ENCODE measurements around the gene MEIS2.

The MEIS2 gene

DNA sequence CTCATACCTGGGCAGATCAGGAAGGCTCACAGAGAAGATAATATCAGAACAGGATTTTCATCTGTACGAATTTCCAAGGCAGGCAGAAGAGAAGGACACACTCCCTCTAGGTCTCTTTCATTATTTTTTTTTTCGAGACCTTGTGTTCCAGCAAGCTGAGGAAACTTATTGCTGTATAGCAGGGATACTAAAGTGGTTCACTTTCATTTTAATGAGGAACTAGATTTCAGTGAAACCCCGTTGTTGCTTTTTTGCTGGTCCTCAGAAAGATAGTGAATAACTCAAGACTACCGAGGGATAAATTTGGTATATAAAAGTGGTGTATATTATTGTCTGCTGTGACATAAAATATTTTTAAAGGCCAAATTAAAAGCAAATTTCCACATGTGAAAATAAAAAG, 24.6 kb downstream of the MEIS2 start:
- DNase-seq (ENCODE audit: low read depth): no peak

DNA sequence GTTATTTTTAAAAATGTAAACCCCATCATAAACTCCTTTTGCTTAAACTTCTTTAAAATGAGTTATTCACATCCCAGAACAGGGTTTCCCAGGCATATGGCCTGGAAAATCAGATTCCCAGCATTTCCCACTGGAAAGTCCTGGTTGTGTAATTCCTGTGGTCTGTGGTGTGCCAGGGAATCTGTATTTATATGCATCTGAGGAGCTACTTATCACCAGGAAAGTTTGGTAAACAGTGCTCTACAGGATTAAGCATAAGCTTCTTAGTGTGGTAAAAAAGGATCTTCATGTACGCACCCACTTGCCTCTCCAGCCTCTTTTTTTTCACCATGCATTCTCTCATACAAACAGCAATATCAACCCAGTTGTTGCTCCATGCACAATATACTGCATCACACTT, 28.2 kb downstream of the MEIS2 start:
- no peak for DNase-seq (ENCODE audit: low read depth)

DNA sequence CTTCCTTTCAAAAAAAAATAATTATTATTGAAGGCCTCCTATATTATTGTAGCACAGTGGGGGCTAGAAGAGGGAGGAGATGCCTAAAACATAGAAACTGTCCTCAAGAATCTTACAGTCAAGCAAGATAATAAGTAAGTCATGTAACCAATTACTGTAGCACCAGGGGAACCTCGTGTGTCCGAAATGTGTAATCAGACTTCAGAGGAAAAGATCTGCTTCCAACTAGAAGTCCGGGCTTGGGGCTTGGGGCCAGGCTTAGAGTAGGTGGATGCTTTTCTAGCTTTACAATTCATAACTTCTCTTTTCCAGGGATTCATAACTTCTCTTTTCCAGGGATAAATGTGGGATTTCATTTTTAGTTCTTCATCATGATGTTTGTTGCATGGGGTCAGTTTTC, 29.2 kb downstream of the MEIS2 start:
- DNase-seq (ENCODE audit: low read depth): no peak

DNA sequence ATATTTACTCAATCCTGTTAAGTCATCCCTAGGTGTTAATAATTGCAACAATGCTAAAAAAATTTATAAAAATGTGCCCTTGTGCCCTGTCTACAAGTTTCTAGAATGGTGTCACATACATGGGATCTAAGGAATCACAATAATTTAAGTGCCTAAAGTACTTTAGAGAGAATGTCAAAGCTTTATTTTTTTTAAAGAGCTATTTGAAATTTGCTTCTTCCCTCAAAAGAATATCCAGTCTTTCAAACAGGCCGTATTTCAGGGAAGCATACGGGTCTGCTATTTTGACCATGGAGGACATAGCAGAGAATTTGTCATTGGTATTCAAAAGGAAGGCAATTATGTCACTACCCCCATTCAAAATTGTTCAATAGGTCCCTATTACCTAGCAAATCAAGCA, 29.7 kb downstream of the MEIS2 start:
- no peak for DNase-seq (ENCODE audit: low read depth)

DNA sequence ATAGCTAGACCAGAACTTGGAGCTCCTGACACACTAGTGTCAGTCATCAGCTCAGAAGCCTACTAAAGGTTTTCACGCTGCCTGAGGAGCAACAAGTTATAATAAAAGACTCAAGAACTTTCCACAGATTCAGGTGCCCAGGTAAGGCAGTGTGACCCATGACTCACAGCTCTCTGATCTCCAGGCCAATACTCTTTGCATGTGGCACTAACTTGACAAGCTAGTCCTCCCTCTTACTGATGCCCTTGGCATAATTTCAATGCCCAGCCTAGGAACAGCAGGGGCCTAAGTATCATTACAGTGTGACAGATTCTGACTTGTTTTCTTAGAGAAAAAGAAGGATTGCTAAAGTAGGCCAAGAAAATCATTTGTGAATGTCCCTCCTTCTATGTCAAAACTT, 38.4 kb downstream of the MEIS2 start:
- DNase-seq (ENCODE audit: low read depth): no peak

DNA sequence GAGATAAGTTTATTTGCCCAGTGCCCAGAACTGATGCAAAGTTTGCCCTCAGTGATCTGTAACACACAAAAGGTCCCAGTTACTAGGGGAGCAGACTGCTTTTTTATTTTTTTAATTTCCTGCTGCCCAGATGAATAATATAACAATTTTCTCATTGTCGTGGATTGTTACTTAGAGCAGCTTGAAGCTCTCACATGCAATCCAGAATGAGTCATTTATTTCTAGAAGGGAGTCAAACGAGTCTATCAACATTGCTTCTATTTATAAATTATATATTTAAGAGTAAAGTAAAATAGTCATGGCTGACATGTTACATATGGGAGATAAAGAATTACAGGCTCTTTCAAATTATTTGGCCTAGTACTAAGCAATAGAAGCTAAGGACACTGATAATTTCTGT, 41.3 kb downstream of the MEIS2 start:
- no peak for DNase-seq (ENCODE audit: low read depth)

DNA sequence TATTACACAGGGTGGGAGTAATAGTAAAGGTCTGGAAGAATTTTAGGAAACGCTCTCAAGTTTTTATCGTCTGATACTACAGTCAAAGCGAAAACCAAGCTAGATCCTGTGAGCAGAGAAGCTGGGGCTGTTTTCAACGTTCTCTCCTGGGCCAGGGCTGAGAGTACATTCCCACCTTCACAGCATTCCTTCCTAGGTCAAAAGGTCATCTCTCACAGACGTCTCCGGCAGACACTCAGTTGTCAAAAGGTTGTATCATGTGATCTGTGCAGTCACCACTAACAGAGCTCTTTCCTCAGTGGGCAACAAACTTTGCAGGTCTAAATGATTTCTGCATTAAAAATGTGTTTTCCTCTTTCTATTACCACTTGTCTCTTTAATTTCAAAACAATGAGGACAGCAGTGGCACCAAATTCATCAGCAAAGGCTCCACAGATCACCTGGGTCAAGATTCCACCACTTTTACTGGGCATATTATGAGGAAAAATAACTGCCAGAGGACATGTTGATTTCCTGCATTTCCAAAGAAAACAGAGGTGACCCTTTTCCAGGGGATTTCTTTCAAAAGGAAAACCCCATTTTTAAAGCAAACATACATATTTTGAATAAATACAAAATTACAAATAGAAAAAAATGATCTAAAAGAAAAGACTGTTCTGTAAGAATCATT, 41.9 kb downstream of the MEIS2 start:
- DNase-seq (ENCODE audit: low read depth): no peak

DNA sequence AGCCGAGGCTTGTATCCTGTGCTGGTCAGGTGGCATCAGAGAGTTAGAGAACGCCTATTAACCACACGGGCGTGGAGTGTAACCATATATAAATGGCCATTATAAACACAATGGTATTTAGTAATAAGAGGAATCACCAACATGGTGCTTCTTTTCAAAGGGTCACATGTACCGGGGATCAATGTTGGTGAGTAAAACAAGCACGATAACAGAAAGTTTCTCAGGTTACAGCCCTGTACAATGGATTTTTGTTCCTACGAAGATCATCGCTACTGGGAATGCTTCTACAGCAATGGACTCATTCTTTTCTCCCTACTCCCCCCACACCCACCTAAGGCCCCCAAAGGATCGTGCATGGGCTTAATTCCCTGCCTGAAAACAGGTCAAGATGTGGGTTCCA, 42.5 kb downstream of the MEIS2 start:
- no peak for DNase-seq (ENCODE audit: low read depth)

DNA sequence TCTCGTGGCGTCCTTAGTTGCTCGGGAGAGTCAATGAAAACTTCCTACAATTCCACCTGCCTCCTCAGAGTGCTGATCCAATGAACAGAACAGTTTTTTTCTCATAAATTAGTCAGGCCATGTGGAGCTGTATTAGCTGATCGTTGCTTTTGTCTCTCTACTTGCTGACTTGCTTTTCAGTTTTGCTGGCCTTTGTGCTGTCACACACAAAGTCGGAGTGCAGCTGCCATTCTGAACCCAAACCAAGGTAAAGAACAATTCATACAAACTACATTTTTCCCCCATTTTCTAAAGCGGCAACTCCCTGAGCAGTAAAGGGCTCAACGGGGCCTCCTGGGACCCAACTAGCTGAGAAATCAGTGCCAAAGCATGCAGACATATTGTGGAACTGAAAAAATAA, 43.1 kb downstream of the MEIS2 start:
- DNase-seq (ENCODE audit: low read depth): no peak

DNA sequence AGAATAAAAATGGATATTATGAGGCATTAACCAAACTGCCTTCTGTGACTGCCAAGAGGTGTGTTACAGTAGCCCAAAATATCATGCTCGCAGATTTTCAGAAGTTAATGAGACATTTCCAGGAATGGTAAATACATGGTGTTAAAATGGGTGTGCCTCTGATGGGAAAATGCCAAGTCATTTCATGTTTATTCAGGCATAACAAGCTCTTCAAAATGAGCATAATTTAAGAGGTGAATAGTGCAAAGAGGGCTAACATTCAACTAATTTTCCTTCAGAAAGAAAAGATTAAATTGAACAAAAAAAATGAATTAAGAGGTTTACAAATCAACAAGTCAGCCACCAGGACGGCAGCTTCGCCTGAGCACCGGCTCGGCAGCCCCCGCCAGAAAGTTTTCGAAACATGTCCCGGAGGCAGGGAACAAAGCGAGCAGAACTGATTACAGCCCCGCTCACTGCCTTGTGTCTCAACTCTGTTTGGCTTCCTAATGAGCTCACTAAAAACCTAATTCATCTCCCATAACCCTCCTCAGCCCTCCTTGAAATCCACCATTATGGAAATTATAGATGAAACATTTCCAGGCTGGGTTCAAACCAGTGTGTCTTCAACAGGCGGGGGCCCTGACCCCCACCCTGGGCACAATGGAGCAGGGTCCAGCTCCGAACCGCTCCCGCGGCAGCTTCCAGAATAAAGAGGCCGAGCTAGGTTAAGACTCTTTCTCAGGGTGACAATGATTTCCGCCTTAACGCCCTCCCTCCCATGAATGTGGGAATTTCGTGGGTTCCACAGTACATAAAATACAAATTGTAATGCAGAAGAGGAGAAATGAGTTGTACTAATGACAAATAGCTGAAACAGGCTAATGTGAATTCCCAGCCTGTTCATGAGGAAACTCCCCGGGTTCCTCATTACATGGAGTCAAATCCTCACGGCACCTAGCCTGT, 43.9 kb downstream of the MEIS2 start:
- no peak for DNase-seq (ENCODE audit: low read depth)

DNA sequence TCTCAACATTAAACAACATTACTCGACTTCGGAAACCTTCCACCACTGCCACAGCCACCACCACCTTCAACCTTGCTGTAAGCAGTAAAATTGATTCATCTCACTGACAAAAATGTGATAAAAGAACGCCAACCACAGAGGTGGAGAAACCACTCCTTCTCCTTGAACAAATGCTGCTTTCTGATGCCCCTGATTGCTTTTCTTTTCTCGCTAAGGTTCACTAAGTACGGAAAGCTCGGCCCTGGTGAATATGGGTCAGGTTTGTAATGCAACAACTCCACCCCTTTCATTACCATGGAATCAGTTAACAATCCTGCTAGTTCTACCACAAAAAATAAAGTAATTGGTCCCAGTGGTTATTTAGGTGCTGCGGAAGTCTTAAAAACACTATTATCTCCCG, 44.9 kb downstream of the MEIS2 start:
- no peak for DNase-seq (ENCODE audit: low read depth)

DNA sequence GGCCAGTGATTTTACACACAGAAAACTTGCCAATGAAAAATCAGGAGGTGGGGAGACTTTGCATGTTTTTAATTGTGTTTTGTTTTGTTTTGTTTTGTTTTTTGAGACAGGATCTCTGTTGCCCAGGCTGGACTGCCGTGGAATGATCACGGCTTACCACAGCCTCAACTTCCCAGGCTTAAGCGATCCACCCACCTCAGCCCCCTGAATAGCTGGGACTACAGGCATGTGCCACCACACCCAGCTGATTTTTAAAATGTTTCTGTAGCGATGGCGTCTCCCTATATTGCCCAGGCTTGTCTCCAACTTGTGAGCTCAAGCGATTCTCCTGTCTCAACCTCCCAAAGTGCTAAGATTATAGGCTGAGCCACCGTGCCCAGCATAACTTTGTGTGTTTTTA, 46.0 kb downstream of the MEIS2 start:
- DNase-seq (ENCODE audit: low read depth): no peak

DNA sequence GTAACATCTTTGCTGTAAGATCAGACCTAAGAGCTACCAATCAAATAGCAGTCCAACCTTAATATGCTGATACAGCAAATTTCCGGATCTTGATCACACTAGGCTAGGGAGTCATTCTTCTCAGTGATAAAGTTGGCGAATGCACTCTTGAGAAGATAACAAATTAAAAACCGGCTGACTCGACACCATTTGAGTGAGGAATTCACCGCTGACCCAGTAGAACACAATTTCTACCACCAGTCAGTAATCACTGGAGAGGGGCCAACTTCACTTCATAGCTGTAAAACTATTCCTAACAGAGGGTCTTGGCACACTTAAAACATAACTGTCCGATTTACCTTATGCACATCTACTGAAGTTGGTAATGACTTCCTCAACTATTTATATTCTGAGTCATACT, 47.2 kb downstream of the MEIS2 start:
- DNase-seq (ENCODE audit: low read depth): no peak

DNA sequence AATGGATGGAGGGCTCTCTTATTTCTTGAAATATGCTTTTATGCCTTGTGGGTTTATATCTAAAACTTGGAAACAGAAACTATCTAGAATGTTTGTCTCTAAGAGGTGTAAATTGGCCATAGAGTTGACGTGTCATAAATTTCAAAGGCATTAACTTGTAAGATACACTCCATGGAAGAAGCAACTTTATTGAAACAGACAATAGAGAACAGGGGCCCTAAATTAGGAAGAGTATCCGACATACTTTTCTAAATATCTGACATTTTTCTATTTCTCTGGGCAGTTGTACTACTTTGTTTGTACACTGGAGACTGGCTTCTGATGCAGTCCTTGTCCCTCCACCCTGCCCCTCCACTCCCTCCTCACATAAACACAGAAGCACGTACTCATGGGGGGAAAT, 50.0 kb downstream of the MEIS2 start:
- DNase-seq (ENCODE audit: low read depth): no peak

DNA sequence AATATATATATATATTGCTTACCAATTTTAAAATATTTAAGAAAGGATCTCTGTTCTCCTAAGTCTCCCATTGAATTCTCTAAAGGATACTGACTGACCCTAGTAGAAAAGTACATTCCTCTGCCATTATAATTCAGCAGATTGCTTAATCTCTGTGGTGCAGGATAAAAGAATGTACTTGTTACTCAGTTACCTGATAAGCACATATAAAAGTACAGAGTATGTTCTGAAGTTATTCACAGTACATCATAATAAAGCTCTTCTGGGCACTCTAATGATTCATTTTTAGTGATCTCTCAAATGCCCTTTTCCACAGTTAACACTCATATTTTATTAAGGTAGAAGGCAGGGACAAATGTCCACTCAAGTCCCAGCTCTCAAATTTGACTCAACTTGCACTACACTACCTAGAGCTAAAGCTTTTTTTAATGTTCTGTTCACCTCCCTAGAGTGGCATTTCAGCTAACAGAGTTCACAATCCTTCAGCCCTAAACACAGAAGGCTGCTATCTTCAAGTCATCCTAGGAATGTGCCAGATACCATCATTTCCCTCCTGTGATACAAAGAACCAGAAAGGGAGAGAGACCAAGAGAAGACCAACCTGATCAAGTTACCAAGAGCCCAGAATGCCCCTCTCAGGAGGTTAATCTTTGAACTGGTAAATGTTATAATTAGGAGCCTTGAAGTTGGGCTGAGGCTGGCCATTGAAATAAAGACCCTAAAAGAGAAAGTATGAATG, 53.3 kb downstream of the MEIS2 start:
- no peak for DNase-seq (ENCODE audit: low read depth)

DNA sequence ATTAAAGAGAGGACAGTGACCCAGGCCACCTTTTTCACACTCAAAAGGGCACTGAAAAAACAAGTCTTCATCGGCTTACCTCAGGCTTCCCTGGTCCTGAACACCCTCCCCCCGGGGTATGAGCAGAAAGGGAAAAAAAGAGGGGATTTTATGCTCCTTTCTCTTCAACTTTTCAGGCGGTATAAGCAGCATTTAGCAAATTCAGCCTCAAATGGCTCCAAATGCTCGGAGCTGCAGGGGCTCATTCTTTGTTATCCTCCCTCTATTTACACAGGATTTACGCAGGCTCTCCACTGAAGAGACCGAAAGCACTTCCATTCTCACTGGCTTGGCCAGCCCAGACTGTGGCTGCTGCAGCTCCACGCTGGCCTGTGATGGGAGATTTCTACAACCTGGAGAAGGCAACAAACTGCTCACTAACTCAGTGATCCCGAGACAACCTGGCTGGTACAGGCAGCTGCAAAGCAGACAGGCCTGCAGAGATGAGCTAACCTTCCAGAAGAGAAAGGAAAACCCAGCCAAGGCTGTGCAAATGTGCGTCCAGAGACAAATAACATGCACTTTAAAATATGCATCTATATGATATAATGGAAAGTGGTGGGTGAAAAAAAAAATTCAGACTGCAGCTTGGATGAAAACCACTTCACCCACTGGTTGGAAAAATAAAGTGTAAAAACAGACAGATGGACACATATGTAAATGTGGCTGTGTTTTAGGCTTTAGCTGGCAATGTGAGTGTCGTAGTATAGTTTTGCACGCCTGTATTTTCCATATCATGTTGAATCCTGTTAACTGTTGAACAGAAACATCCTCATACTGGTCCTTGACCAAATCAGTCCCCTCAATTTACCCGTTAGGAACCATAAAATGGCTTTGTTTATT, 54.2 kb downstream of the MEIS2 start:
- no peak for DNase-seq (ENCODE audit: low read depth)

DNA sequence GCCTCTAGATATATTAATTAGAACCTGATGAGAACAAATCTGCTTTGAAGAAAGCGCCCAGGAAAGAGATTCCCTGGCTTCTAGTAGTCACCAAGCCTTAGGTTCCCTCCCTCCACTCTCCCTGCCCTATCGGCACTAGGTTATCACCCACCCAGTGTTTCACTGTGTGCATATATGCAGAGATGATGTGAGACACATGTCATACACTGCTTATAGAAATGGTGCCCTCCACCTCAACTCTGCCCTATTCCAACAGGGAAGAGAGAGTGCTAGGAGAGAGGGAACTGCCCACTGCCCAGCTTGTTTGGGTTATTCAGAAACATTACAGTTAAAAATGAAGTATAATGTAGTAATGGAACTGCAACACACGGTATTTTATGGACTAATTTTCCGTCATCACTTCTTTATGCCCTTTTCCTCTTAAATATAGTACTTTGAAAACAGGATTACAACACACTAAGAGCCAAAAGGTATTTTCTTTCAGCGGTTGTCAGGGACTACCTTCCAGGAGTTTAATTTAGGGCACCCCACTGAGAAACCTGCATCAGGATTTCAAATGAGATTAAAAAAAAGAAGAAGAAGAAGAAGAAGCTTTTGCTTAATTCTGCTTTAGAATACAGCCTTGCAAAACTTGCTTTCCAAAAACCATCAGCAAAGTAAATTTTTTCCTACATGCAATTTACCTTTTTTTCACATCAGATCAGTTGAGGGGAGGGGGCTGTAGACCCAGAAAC, 55.3 kb downstream of the MEIS2 start:
- DNase-seq (ENCODE audit: low read depth): no peak

DNA sequence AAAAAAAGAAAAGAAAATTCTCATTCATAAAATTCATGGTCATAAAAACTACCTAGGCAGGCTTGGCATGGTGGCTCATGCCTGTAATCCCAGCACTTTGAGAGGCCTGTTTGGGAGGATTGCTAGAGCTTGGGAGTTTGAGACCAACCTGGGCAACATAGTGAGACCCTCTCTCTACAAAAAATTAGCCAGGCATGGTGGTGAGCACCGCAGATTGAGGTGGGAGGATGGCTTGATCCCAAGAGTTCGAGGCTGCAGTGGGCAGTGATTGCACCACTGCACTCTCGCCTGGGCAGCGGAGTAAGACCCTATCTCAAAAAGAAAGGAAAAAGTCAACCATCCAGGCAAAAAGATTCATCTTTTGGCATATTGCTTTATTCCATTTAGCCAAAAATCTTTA, 58.5 kb downstream of the MEIS2 start:
- no peak for DNase-seq (ENCODE audit: low read depth)

DNA sequence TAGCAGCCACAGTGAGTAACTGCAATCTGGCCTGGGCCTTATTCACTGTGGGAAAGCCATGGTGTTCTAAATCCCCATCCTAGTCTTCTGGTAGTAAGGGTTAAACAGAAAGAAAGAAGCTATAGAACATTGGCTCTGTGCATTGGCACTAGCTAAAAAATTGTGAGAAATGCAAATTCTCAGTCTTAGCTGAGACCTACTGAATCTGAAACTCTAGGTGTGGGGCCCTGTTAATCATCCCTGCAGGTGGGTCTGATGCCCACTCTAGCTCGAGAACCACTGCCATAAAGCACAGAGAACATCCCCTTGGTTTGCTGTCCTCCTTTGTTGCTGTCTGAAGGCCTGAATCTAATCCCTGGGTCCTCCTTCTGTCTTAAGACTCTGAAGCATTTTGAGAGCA, 59.3 kb downstream of the MEIS2 start:
- DNase-seq (ENCODE audit: low read depth): no peak

DNA sequence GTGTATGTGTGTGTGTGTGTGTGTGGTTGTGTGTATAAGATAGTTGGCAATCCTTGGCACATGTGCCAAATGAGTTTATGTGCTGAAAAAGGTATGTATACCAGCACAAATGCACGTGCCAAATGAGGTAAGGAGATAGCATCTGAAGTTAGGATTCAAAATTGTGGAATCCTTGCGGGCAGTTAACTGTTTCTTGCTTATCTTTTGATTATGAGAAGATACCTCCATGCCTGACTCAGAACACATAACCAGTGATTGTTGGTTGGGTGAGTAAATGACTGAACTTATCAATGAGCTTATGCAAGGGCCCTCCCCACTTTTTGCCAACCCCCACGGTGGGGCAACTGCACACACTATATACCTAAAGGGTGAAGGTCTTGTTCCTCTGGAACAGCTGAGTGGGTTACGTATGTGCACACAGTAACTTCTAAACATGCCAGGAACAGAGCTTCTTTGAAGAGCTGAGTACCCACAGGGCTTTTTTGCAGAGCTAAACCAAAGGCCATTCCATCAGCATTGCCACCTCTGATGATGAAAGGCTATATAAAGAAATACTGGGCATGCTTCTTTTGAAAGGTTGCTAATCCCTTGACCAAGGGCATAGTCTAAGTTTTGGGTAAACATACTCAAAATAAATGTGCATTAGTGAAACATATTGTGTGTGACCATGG, 60.1 kb downstream of the MEIS2 start:
- DNase-seq (ENCODE audit: low read depth): no peak

DNA sequence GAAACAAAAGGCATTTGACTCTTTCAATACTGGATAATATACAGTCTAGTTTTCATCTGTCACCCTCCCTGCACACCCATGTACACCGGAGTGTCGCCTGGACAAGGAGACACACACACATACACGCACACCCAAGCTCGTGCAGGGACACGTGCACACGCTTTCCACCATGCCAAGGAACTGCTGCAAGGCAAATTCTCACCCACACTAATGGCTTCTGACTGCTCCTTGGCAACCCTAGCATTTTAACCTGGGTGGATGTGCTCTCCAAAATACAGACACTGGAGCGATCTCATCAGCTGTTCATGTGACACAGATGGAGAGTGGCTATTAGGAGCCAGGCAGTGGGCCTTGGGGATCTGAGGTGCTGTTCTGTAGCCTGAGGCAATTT, 61.6 kb downstream of the MEIS2 start:
- DNase-seq (ENCODE audit: low read depth): no peak
